SK-N-MC (cell line): ENCODE results near the gene MGAT5B.

Experiments
- EZH2 ChIP-seq: fragments of 200-600 bp; sonication (generic); IDR thresholded peaks from one replicate; pipeline ENCODE4 v1.6.1; 2017; ENCODE audit warnings: antibody characterized with exemption
- POLR2AphosphoS5 ChIP-seq: IDR thresholded peaks from 2 replicates; pipeline ENCODE4 v1.6.1; 2012; ENCODE audit warnings: mild to moderate bottlenecking, low read depth, low read length, borderline replicate concordance

DNA sequence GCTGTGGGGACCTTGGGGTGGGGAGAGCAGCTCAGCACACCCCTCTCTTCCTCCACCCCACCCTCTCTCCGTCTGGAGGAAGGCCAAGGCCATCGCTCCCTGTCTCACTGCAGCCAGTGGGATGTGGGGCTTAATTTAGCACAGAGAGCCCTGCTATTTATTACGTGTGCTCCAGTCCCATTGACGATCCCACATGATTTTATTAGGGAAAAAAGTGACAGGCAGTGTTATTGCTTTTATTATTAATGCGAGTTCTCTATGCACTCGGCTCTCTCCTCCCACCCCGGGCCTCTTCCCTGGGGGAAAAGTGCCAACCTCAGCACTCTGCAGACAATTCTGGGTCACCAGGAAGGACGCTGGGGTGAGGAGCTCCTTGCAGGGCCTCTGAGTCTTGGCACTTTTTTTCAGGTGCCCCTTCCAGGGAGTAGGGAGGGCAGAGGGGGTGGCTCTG lies 57.3 kb downstream of the MGAT5B start:
- TF ChIP-seq EZH2 (no peak), POLR2AphosphoS5 (no peak)
